Keratinocyte (primary cell): Measurements from ENCODE around the gene RAPGEF4. TPM values are rescaled to one million over a fixed set of nuclear protein-coding genes. Genes with fewer than 3 reads are reported as not detected.

Source experiments
- DNase-seq: peaks from one replicate; pipeline ENCODE4 v3.0.0-alpha.2; 2011; ENCODE audit warnings: low read depth, missing footprints, low spot score
- FAIRE-seq: peaks from 2 replicates; lab custom pipeline; 2011; peaks lifted over from hg19 to GRCh38; lab: Jason Lieb, UNC
- H2AFZ ChIP-seq: 2 replicates; pipeline ENCODE4 v1.6.0; 2012; ENCODE audit warnings: low read length, control low read depth, inconsistent platforms; ENCODE audit not compliant: control insufficient read depth
- H3K27ac ChIP-seq: 2 replicates; pipeline ENCODE4 v1.5.1; 2011; ENCODE audit warnings: low read length; ENCODE audit not compliant: control insufficient read depth, insufficient read depth
- H3K27me3 ChIP-seq: 3 replicates; pipeline ENCODE4 v1.6.0; 2011; ENCODE audit warnings: low read length; ENCODE audit not compliant: control insufficient read depth, insufficient read depth; ENCODE audit errors: extremely low read depth
- H3K36me3 ChIP-seq, 2 experiments: 2 replicates in 1 of 2; 3 replicates in 1 of 2; pipeline ENCODE4 v1.5.1; 2011; ENCODE audit warnings: low read length in 2 of 2, mild to moderate bottlenecking in 1 of 2; ENCODE audit not compliant: control insufficient read depth in 2 of 2, insufficient read depth in 2 of 2; ENCODE audit errors: extremely low read depth in 1 of 2
- H3K4me1 ChIP-seq: 3 replicates; pipeline ENCODE4 v1.5.1; 2011; ENCODE audit warnings: low read length; ENCODE audit not compliant: control insufficient read depth, insufficient read depth; ENCODE audit errors: extremely low read depth
- H3K4me2 ChIP-seq: 3 replicates; pipeline ENCODE4 v1.6.0; 2011; ENCODE audit warnings: low read depth, low read length; ENCODE audit not compliant: control insufficient read depth, insufficient read depth; ENCODE audit errors: extremely low read depth
- H3K4me3 ChIP-seq, 3 experiments: fragments of 200-600 bp in 1 of 3; sonication (generic) in 1 of 3; 2 replicates in 2 of 3; 3 replicates in 1 of 3; pipeline ENCODE4 v1.5.1; 2011 to 2016; ENCODE audit warnings: low read length in 3 of 3, mild to moderate bottlenecking in 3 of 3, control low read depth in 2 of 3, inconsistent platforms in 1 of 3, low read depth in 1 of 3, mixed read lengths in 1 of 3, mixed run types in 1 of 3, moderate library complexity in 1 of 3; ENCODE audit not compliant: control insufficient read depth in 2 of 3, insufficient read depth in 2 of 3; ENCODE audit errors: extremely low read depth in 1 of 3
- H3K79me2 ChIP-seq: 2 replicates; pipeline ENCODE4 v1.6.0; 2012; ENCODE audit warnings: low read length; ENCODE audit not compliant: control insufficient read depth, insufficient read depth
- H3K9ac ChIP-seq: 3 replicates; pipeline ENCODE4 v1.6.0; 2011; ENCODE audit warnings: low read length; ENCODE audit not compliant: control insufficient read depth, insufficient read depth; ENCODE audit errors: extremely low read depth
- H3K9me1 ChIP-seq: 3 replicates; pipeline ENCODE4 v1.6.0; 2011; ENCODE audit warnings: low read length; ENCODE audit not compliant: control insufficient read depth, insufficient read depth; ENCODE audit errors: extremely low read depth
- H3K9me3 ChIP-seq: 2 replicates; pipeline ENCODE4 v1.5.1; 2012; ENCODE audit warnings: low read depth, low read length; ENCODE audit not compliant: control insufficient read depth
- H4K20me1 ChIP-seq: 3 replicates; pipeline ENCODE4 v1.6.0; 2011; ENCODE audit warnings: low read length; ENCODE audit not compliant: control insufficient read depth, insufficient read depth; ENCODE audit errors: extremely low read depth
- EZH2 ChIP-seq: IDR thresholded peaks from one replicate; pipeline ENCODE4 v1.6.1; 2012; ENCODE audit warnings: inconsistent platforms, mild to moderate bottlenecking, low read length, moderate library complexity
- dilution Hi-C: fragments of 300-500 bp; cut with MboI; formaldehyde crosslinking; loops from one replicate; pipeline ENCODE4 v1.7.0; 2020; ENCODE audit warnings: low sequenced_read_pairs; ENCODE audit not compliant: extremely low pct_ligation_motif_present
- polyA plus RNA-seq, 5 experiments: library from polyadenylated mRNA; depleted of rRNA in 3 of 5; stranded (reverse) in 3 of 5; stranded (forward) in 1 of 5; unstranded in 1 of 5; fragments of >200 nt; gene quantifications; 1 replicate in 1 of 5; 2 replicates in 3 of 5; 3 replicates in 1 of 5; pipeline versions ENCODE4 v1.2.1 to v1.2.3, GENCODE V29; 2011 to 2012; ENCODE audit warnings: missing spikeins in 2 of 5, low read depth in 1 of 5, low replicate concordance in 1 of 5
- TF ChIP-seq, protein P1 (sequence below), 3 experiments: IDR thresholded peaks in 1 of 3; conservative IDR thresholded peaks in 1 of 3; optimal IDR thresholded peaks in 1 of 3; 2 replicates in 2 of 3; 3 replicates in 1 of 3; pipeline versions ENCODE3 to v1.5.1; 2011; ENCODE audit warnings: low read length in 3 of 3, mild to moderate bottlenecking in 3 of 3, moderate library complexity in 2 of 3, control low read depth in 1 of 3, inconsistent platforms in 1 of 3; ENCODE audit not compliant: insufficient read depth in 2 of 3; ENCODE audit errors: extremely low read depth in 1 of 3

RAPGEF4 gene
- polyA plus RNA-seq, 1 donor (not counting 4 experiments of a cell fraction or from before 2014, with no cell fraction given), result 1.6 TPM

DNA sequence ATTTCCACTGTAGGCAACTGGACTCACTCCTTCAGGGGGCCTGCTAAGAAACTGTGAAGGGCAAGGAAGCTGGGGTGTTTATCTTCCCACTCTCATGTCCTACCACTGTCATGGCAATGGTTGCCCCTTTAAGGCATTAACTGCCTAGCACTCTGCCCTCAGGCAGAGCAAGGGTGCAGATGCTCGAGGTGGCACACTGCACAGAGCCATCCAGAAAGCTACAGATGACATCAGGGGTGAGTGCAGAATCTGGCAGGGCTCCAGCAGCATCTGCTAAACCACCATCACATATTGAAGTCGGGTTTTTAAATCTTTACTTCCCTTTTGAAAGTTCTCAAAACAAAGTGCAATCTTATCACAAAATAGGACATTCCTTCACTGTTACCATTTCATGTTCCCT lies 75.4 kb downstream of the RAPGEF4 start:
- H3K4me1 ChIP-seq, result peaks cover 24% of the 10 kb centered on the region
- no peak overlapping the region for H3K4me2 ChIP-seq
- FAIRE-seq (no peak), DNase-seq (no peak)
- TF ChIP-seq, protein P1, sequence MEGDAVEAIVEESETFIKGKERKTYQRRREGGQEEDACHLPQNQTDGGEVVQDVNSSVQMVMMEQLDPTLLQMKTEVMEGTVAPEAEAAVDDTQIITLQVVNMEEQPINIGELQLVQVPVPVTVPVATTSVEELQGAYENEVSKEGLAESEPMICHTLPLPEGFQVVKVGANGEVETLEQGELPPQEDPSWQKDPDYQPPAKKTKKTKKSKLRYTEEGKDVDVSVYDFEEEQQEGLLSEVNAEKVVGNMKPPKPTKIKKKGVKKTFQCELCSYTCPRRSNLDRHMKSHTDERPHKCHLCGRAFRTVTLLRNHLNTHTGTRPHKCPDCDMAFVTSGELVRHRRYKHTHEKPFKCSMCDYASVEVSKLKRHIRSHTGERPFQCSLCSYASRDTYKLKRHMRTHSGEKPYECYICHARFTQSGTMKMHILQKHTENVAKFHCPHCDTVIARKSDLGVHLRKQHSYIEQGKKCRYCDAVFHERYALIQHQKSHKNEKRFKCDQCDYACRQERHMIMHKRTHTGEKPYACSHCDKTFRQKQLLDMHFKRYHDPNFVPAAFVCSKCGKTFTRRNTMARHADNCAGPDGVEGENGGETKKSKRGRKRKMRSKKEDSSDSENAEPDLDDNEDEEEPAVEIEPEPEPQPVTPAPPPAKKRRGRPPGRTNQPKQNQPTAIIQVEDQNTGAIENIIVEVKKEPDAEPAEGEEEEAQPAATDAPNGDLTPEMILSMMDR (optimal IDR thresholded peaks at IDR 0.05 in 1 of 3, IDR thresholded peaks at IDR 0.05 in 1 of 3, conservative IDR thresholded peaks at IDR 0.05 in 1 of 3; ENCODE audit: extremely low read depth in 1 of 3, insufficient read depth in 2 of 3, low read length in 3 of 3), result no peak
- no peak for TF ChIP-seq EZH2
- no peaks in the 10 kb centered on the region for H3K36me3 ChIP-seq
- H3K27ac ChIP-seq, result no peak overlapping the region
- no peaks in the 10 kb centered on the region for H3K9me1 ChIP-seq
- H3K9me3 ChIP-seq, result no peaks in the 10 kb centered on the region
- H4K20me1 ChIP-seq, result no peaks in the 10 kb centered on the region
- H3K4me3 ChIP-seq, result no peak overlapping the region
- dilution Hi-C loops, result loop anchor here (25.0 kb wide), 1 partner anchor 101 kb away; no protein-coding TSS in a partner anchor
- no peak overlapping the region for H2AFZ ChIP-seq
- no peak overlapping the region for H3K9ac ChIP-seq
- no peaks in the 10 kb centered on the region for H3K27me3 ChIP-seq
- no peaks in the 10 kb centered on the region for H3K79me2 ChIP-seq

GRCh38 chr2:172812158-172812744 lies 76.6 kb downstream of the RAPGEF4 start:
- Histone ChIP-seq H3K4me1 (peaks cover 16% of the 10 kb centered on the region), H3K4me3 (no peak overlapping the region), H3K36me3 (no peaks in the 10 kb centered on the region), H3K27me3 (no peaks in the 10 kb centered on the region), H3K9ac (no peak overlapping the region), H2AFZ (no peak overlapping the region), H3K27ac (no peak overlapping the region), H3K9me3 (no peaks in the 10 kb centered on the region), H3K4me2 (no peak overlapping the region), H3K9me1 (no peaks in the 10 kb centered on the region), H3K79me2 (no peaks in the 10 kb centered on the region), H4K20me1 (no peaks in the 10 kb centered on the region)
- FAIRE-seq, result peak; percentile 9
- no peak for TF ChIP-seq EZH2
- TF ChIP-seq, protein P1 (optimal IDR thresholded peaks at IDR 0.05 in 1 of 3, IDR thresholded peaks at IDR 0.05 in 1 of 3, conservative IDR thresholded peaks at IDR 0.05 in 1 of 3; ENCODE audit: extremely low read depth in 1 of 3, insufficient read depth in 2 of 3, low read length in 3 of 3), result no peak
- no peak for DNase-seq
- dilution Hi-C loops, result loop anchor here (25.0 kb wide), 1 partner anchor 100 kb away; no protein-coding TSS in a partner anchor
